Thyroid gland (tissue), 4 donors: ENCODE results near the gene GAS1. TPM values are rescaled to one million over a fixed set of nuclear protein-coding genes. Genes with fewer than 3 reads are reported as not detected.

Experiments
- DNase-seq, 2 donors: peaks; one replicate each; pipeline ENCODE4 v3.0.0-alpha.2; 2019
- H3K27ac ChIP-seq, 3 donors: fragments of 200-600 bp; sonication (generic); 1 replicate in 2 of 3; 2 replicates in 1 of 3; pipeline ENCODE4 v1.5.1; 2016 to 2019; ENCODE audit warnings: mild to moderate bottlenecking in 1 of 3, moderate library complexity in 1 of 3
- H3K27me3 ChIP-seq: fragments of 200-600 bp; sonication (generic); one replicate; pipeline ENCODE4 v1.5.1; 2019
- H3K36me3 ChIP-seq, 2 donors: fragments of 200-600 bp; sonication (generic); one replicate each; pipeline ENCODE4 v1.5.1; 2016 to 2019
- H3K4me1 ChIP-seq, 2 donors: fragments of 200-600 bp; sonication (generic); one replicate each; pipeline ENCODE4 v1.5.1; 2017 to 2019
- H3K4me3 ChIP-seq, 3 donors: fragments of 200-600 bp; sonication (generic); replicated peaks in 1 of 3; 1 replicate in 2 of 3; 2 replicates in 1 of 3; pipeline ENCODE4 v1.5.1; 2016; ENCODE audit warnings: mild to moderate bottlenecking in 1 of 3
- H3K9me3 ChIP-seq: fragments of 200-600 bp; sonication (generic); one replicate; pipeline ENCODE4 v1.5.1; 2017
- POLR2A ChIP-seq, 2 donors: fragments of 450-650 bp; IDR thresholded peaks; one replicate each; pipeline ENCODE4 v1.6.1; 2017; ENCODE audit warnings: antibody characterized with exemption in 2 of 2, mild to moderate bottlenecking in 2 of 2, moderate library complexity in 1 of 2
- WGBS, 2 donors: methylation state at CpG; one replicate each; pipeline ENCODE4 v1.1.5; 2017; 5-methylcytosine and 5-hydroxymethylcytosine counted together
- intact Hi-C: fragments of 100-400 bp; cut with DNase I; formaldehyde crosslinking; loops from one replicate; pipeline ENCODE4 v1.15.1; 2023
- total RNA-seq, 4 donors: library from RNA; depleted of rRNA; stranded (reverse); fragments of >200 nt; gene quantifications; one replicate each; pipeline ENCODE4 v1.2.3, GENCODE V29; 2016
- TF ChIP-seq, protein P1 (sequence below), 6 experiments: fragments of 200-600 bp in 3 of 6; fragments of 450-650 bp in 3 of 6; sonication (generic) in 3 of 6; IDR thresholded peaks; one replicate each; pipeline ENCODE4 v1.5.1; 2016 to 2019; ENCODE audit warnings: antibody characterized with exemption in 6 of 6, mild to moderate bottlenecking in 2 of 6, inconsistent platforms in 1 of 6, moderate library complexity in 1 of 6

The GAS1 gene
- total RNA-seq, 4 donors from 2014 or later, result 17.1 to 88.6 (median 35.3) TPM

DNA sequence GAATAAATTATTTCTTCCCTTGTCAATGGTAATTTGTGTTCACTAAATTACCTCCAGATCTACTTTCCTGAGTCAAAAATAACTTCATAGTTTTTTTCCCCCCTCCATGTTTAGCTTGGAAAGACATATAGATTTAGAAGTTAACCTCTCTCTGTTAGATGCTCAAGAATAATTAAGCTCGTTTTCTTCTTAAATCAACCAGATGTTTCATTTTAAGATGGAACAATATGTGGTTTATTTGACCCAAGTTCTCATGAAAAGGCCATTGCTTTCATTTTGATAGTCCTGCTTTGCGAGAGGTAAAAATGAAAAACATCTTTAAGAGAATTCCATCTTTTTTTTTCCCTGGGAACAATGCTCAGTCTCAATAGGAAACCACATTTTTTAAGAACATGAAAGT lies 27.7 kb upstream of the GAS1 start:
- no peak overlapping the region for H3K27ac ChIP-seq
- no peak for TF ChIP-seq POLR2A (IDR thresholded peaks at IDR 0.05)
- TF ChIP-seq, protein P1, sequence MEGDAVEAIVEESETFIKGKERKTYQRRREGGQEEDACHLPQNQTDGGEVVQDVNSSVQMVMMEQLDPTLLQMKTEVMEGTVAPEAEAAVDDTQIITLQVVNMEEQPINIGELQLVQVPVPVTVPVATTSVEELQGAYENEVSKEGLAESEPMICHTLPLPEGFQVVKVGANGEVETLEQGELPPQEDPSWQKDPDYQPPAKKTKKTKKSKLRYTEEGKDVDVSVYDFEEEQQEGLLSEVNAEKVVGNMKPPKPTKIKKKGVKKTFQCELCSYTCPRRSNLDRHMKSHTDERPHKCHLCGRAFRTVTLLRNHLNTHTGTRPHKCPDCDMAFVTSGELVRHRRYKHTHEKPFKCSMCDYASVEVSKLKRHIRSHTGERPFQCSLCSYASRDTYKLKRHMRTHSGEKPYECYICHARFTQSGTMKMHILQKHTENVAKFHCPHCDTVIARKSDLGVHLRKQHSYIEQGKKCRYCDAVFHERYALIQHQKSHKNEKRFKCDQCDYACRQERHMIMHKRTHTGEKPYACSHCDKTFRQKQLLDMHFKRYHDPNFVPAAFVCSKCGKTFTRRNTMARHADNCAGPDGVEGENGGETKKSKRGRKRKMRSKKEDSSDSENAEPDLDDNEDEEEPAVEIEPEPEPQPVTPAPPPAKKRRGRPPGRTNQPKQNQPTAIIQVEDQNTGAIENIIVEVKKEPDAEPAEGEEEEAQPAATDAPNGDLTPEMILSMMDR (IDR thresholded peaks at IDR 0.05), result no peak
- 88 to 89% methylated on average over 2 of the region's 2 CpGs for WGBS, 2 donors
- intact Hi-C loops, result no loop called here
- H3K27me3 ChIP-seq, result no peaks in the 10 kb centered on the region
- no peak overlapping the region for H3K4me3 ChIP-seq
- no peaks in the 10 kb centered on the region for H3K9me3 ChIP-seq
- peaks cover 0 to 5% of the 10 kb centered on the region in 2 donors for H3K4me1 ChIP-seq
- DNase-seq, result no peak
- H3K36me3 ChIP-seq, result no peaks in the 10 kb centered on the region

DNA sequence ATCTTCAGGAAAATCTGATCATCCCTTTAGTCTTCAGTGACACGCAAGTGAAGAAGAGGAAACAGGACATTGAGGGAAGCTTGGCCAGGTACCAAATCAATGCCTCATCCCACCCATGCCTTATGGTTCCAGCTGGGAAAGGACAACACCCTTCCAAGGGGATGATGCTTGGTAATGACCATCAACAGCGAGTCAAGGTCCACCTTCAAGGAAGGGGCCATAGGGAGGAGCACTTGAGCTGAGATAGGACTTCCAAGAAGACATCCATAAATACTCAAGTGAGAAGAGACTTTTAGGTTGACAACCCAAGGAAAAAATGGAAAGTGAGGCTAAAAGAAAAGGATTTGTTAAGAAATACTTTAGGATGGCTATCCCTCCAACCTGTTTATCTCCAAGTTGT lies 27.1 kb upstream of the GAS1 start:
- 90 to 95% methylated on average over 2 of the region's 2 CpGs for WGBS, 2 donors

DNA sequence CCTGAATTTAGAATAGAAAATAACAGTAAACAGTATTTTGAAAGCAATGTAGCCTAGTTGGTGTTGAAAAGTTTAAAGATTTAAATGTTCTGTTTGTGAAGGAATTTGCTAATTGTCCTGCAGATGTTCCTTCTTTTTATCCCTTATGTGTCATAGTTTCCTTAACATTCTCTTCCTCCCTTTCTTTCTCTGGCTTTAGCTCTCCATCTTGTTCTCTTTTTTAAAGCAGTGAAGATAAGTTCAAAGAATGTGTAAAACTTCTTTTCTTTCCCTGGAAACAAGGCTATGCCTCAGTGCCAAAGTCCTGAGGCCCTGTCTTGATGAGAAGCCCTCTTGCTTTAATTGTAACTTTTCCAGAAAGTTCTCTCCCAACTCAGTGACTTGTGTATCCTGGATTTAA lies 24.4 kb upstream of the GAS1 start:
- H3K27me3 ChIP-seq, result no peaks in the 10 kb centered on the region
- no peaks in the 10 kb centered on the region for H3K4me1 ChIP-seq
- H3K4me3 ChIP-seq, result no peak overlapping the region
- no peaks in the 10 kb centered on the region for H3K9me3 ChIP-seq
- H3K36me3 ChIP-seq, result no peaks in the 10 kb centered on the region
- intact Hi-C loops, result no loop called here
- no peak for DNase-seq
- no peak overlapping the region for H3K27ac ChIP-seq
- TF ChIP-seq, protein P1 (IDR thresholded peaks at IDR 0.05), result no peak

More for the DNA sequence above, 27.1 kb upstream of the GAS1 start:
- no peak overlapping the region for H3K4me3 ChIP-seq
- DNase-seq, result no peak
- no peaks in the 10 kb centered on the region for H3K36me3 ChIP-seq
- no peaks in the 10 kb centered on the region for H3K9me3 ChIP-seq
- no peaks in the 10 kb centered on the region for H3K27me3 ChIP-seq
- no peak overlapping the region for H3K27ac ChIP-seq
- H3K4me1 ChIP-seq, result peaks cover 0 to 5% of the 10 kb centered on the region in 2 donors
- no peak for TF ChIP-seq POLR2A (IDR thresholded peaks at IDR 0.05)
- TF ChIP-seq, protein P1 (IDR thresholded peaks at IDR 0.05), result no peak
- intact Hi-C loops, result no loop called here

DNA sequence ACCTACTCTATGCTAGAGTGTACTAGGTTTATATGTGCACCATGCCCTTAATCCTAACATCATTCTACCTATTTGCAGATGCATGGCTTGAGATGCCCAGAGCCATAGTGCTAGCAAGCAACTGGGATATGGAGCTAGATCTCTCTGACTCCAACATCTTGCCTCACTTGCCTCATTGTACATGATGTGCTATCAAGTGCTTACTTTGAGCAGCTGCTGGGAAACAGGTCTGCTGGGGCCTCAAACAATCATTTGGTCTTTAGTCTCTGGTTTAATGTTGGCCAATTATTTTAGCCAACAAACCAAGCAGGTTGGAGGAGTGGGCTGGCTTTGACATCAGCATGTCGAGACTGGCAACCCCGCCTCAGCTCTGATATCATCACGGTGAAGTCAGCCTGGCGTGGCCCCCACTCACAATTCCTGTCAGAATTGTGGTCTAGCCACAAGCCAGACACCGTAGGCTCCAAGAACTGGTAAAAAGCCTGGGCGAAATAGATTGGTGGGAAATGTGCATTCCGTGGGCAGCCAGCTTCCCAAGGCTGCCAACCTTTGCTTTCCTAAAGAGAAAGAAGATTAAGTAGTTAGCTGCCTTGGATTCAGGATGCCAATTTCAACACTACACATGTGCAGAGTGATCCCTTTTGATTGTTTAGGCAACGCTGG lies 21.1 kb upstream of the GAS1 start:
- DNase-seq, result no peak
- no peaks in the 10 kb centered on the region for H3K27me3 ChIP-seq
- TF ChIP-seq POLR2A (IDR thresholded peaks at IDR 0.05), result no peak
- TF ChIP-seq, protein P1 (IDR thresholded peaks at IDR 0.05), result no peak
- no peaks in the 10 kb centered on the region for H3K9me3 ChIP-seq
- 88 to 92% methylated on average over 8 of the region's 8 CpGs for whole genome bisulfite sequencing, 2 donors
- H3K36me3 ChIP-seq, result no peaks in the 10 kb centered on the region
- H3K4me3 ChIP-seq, result no peak overlapping the region
- intact Hi-C loops, result no loop called here
- H3K27ac ChIP-seq, result no peak overlapping the region
- peaks cover 0 to 5% of the 10 kb centered on the region in 2 donors for H3K4me1 ChIP-seq

DNA sequence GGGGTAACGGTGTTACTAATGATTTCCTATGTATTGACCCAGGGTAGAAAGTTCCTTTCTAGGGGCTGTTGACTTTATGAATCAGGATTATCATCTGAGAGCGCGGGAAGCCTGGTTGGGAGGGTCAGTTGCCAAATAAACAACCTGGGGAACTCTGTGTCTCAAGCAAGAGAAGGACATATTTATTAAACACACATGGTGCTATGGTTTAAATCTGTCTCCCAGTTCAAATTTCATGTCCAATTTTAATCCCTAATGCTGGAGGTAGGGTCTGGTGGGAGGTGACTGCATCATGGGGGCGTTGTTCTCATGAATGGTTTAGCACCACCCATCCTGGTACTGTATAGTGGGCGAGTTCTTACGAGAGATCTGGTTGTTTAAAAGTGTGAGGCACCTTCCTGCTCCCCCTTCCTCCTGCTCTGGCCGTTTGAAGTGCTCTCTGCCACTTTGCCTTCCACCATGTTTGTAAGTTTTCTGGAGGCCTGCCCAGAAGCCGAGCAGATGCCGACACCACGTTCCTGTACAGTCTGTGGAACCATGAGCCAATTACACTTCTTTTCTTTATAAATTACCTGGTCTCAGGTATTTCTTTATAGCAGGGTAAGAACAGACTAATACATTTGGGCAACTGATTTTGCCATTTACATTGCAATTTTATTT lies 19.7 kb upstream of the GAS1 start:
- Histone ChIP-seq H3K9me3 (no peaks in the 10 kb centered on the region), H3K4me3 (no peak overlapping the region), H3K4me1 (peaks cover 0 to 5% of the 10 kb centered on the region in 2 donors), H3K36me3 (no peaks in the 10 kb centered on the region), H3K27me3 (no peaks in the 10 kb centered on the region), H3K27ac (no peak overlapping the region)
- 59 to 73% methylated on average over 10 of the region's 10 CpGs for WGBS, 2 donors
- TF ChIP-seq POLR2A (IDR thresholded peaks at IDR 0.05), result no peak
- TF ChIP-seq, protein P1 (IDR thresholded peaks at IDR 0.05), result no peak
- intact Hi-C loops, result no loop called here
- DNase-seq, result peak in 1 of 2 donors; percentile 11
